Neutrophil (primary cell): ENCODE measurements around the gene ENDOG.
A peak's percentile ranks its signal among the peaks of the same experiment; 100 is the strongest.

Source experiments
- H3K27ac ChIP-seq: fragments of 200-600 bp; sonication (generic); 2 replicates; pipeline ENCODE4 v1.5.1; 2016; ENCODE audit warnings: mild to moderate bottlenecking, moderate library complexity
- H3K27me3 ChIP-seq: fragments of 200-600 bp; sonication (generic); 2 replicates; pipeline ENCODE4 v1.6.0; 2016; ENCODE audit warnings: mild to moderate bottlenecking
- H3K36me3 ChIP-seq: fragments of 200-600 bp; sonication (generic); 2 replicates; pipeline ENCODE4 v1.5.1; 2017
- H3K4me1 ChIP-seq, 2 experiments: fragments of 200-600 bp in 1 of 2; sonication (generic) in 1 of 2; 1 replicate in 1 of 2; 2 replicates in 1 of 2; pipeline versions ENCODE4 v1.5.1 to v1.6.1; 2013 to 2016; ENCODE audit warnings: low read depth in 1 of 2, low read length in 1 of 2, mild to moderate bottlenecking in 1 of 2, moderate library complexity in 1 of 2; ENCODE audit not compliant: control insufficient read depth in 1 of 2, insufficient read depth in 1 of 2
- H3K4me3 ChIP-seq, 2 experiments: fragments of 200-600 bp in 1 of 2; sonication (generic) in 1 of 2; 1 replicate in 1 of 2; 2 replicates in 1 of 2; pipeline ENCODE4 v1.5.1; 2013 to 2016; ENCODE audit warnings: low read depth in 1 of 2, low read length in 1 of 2, mild to moderate bottlenecking in 1 of 2, moderate library complexity in 1 of 2
- H3K9me3 ChIP-seq: fragments of 200-600 bp; sonication (generic); 2 replicates; pipeline ENCODE4 v1.5.1; 2016
- TF ChIP-seq, protein P1 (sequence below): fragments of 200-600 bp; sonication (generic); IDR thresholded peaks from 2 replicates; pipeline ENCODE4 v1.5.1; 2016; ENCODE audit warnings: antibody characterized with exemption

Gene ENDOG

DNA sequence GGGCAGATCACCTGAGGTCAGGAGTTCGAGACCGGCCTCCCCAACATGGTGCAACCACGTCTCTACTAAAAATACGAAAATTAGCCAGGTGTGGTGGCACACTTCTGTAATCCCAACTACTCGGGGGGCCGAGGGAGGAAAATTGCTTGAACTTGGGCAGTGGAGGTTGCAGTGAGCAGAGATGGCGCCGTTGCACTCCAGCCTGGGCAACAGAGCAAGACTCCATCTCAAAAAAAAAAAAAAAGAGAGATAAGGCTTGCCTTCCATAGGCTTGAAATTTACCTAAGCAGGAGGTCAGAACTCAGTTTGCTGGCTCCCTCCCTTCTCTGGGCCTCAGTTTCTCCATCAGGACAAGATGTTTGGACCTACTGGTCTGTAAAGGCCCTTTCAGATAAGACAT lies 10.0 kb downstream of the ENDOG start:
- TF ChIP-seq, protein P1, sequence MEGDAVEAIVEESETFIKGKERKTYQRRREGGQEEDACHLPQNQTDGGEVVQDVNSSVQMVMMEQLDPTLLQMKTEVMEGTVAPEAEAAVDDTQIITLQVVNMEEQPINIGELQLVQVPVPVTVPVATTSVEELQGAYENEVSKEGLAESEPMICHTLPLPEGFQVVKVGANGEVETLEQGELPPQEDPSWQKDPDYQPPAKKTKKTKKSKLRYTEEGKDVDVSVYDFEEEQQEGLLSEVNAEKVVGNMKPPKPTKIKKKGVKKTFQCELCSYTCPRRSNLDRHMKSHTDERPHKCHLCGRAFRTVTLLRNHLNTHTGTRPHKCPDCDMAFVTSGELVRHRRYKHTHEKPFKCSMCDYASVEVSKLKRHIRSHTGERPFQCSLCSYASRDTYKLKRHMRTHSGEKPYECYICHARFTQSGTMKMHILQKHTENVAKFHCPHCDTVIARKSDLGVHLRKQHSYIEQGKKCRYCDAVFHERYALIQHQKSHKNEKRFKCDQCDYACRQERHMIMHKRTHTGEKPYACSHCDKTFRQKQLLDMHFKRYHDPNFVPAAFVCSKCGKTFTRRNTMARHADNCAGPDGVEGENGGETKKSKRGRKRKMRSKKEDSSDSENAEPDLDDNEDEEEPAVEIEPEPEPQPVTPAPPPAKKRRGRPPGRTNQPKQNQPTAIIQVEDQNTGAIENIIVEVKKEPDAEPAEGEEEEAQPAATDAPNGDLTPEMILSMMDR, result no peak
- Histone ChIP-seq H3K27me3 (no peaks in the 10 kb centered on the region), H3K36me3 (peaks cover 35% of the 10 kb centered on the region), H3K9me3 (no peaks in the 10 kb centered on the region), H3K4me3 (no peak overlapping the region), H3K27ac (no peak overlapping the region), H3K4me1 (peaks cover 12 to 20% of the 10 kb centered on the region in 2 experiments)

DNA sequence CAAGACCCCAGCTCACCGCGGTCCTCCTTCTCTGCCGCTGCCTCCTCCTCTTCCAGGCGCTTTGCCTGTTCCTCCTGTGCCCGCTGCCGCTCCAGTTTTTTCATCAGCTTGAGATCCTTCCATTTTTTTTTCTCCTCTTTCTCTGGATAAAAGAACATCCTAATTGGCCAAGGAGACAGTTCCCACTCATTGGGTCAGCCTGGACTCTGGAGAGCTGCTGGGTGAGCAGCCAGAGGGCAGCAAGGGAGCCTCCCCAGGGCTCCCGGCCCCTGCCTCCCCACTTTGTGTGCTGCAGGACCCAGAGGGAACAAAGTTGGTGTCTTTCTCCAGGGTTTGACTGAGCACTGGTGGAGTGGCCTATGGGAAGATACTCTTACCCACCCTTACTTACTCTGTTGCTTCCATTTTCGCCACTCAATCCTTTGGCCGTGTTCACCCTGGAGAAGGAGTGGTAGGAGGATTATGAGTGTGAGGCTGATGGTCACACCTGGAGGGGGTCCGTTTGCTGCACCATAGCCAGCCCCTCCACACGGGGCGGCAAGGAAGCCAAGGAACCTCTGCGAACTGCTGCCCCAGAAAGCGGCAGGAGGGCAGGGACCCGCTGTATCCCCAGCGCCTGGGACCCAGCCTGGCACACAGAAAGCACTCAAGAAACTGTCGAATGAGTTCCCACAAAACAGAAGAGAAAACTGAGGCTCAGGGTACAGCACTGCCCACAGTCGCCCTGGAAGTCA lies 10.6 kb downstream of the ENDOG start:
- TF ChIP-seq, protein P1, result no peak
- H3K9me3 ChIP-seq, result no peaks in the 10 kb centered on the region
- peaks cover 33% of the 10 kb centered on the region for H3K36me3 ChIP-seq

GRCh38 chr9:128829477-128830251 lies 11.4 kb downstream of the ENDOG start, which contains the start of gene SPOUT1:
SPOUT1 (minus strand) TSS chr9:128829794; CDS start chr9:128829780, 14 bp downstream.
- Histone ChIP-seq H3K36me3 (peaks cover 26% of the 10 kb centered on the region), H3K4me1 (peaks cover 12 to 20% of the 10 kb centered on the region in 2 experiments), H3K9me3 (no peaks in the 10 kb centered on the region), H3K27me3 (no peaks in the 10 kb centered on the region), H3K4me3 (peak within 1 kb of the TSS; percentile 85 to 88), H3K27ac (peak within 1 kb of the TSS; percentile 20)
- TF ChIP-seq, protein P1, result peak; percentile 39

More for the DNA sequence above, 10.6 kb downstream of the ENDOG start:
- H3K4me1 ChIP-seq, result peaks cover 12 to 20% of the 10 kb centered on the region in 2 experiments
- peak overlapping the region; percentile 20 for H3K27ac ChIP-seq
- H3K4me3 ChIP-seq, result peak overlapping the region; percentile 85 to 88
- no peaks in the 10 kb centered on the region for H3K27me3 ChIP-seq

GRCh38 chr9:128833696-128834095 lies 15.4 kb downstream of the ENDOG start:
- TF ChIP-seq, protein P1, result no peak
- peaks cover 9% of the 10 kb centered on the region for H3K36me3 ChIP-seq
- no peaks in the 10 kb centered on the region for H3K27me3 ChIP-seq
- peaks cover 12 to 17% of the 10 kb centered on the region in 2 experiments for H3K4me1 ChIP-seq
- H3K9me3 ChIP-seq, result no peaks in the 10 kb centered on the region
- no peak overlapping the region for H3K4me3 ChIP-seq
- H3K27ac ChIP-seq, result no peak overlapping the region

DNA sequence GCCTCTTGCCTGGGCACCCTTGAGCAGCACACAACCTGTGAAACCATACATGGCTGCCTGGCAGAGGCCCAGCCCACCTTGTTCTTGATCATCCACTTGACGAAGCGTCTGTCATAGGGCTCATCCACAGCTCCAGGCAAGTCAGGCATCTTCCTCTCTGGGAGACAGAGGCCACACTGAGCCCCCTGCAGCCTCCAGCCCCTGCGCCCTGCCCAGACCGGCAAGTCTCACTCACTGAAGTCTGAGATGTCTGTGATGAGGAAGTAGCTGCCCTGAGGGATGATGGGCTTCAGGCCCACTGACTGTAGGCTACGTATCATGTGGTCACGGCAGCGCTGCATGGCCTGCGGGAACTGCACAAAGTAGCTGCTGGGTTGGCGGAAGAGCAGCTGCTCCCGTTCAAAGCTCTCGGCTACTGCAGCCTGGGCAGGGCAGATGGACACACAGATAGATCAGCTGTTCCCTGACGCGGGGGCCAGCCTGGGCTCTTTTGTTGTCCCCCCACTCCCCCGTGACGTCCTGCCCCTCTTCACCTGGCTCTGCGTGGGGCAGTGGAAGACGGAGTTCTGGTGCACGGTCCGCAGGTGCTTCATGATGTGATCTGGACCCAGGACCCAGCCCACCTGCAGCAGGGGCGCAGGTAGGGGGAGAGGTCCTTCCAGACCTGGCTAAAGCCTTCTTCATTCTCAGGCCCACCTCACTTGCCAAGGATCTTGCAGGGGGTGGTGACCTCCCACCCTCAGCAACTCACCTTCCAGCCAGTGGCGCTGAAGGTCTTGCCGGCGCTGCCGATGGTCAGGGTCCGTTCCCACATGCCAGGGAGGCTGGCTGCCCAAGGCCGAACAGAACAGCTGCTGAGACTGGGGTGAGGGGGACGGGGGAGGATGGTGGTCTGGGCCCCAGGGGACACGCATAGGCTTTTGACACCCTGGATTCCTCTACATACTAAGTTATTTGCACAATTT lies 17.2 kb downstream of the ENDOG start:
- Histone ChIP-seq H3K4me1 (no peaks in the 10 kb centered on the region), H3K27ac (no peak overlapping the region), H3K27me3 (no peaks in the 10 kb centered on the region), H3K36me3 (peaks cover 9% of the 10 kb centered on the region), H3K4me3 (no peak overlapping the region), H3K9me3 (no peaks in the 10 kb centered on the region)
- TF ChIP-seq, protein P1, result no peak
